ENCODE data around the gene UBXN6.

Gene UBXN6

DNA sequence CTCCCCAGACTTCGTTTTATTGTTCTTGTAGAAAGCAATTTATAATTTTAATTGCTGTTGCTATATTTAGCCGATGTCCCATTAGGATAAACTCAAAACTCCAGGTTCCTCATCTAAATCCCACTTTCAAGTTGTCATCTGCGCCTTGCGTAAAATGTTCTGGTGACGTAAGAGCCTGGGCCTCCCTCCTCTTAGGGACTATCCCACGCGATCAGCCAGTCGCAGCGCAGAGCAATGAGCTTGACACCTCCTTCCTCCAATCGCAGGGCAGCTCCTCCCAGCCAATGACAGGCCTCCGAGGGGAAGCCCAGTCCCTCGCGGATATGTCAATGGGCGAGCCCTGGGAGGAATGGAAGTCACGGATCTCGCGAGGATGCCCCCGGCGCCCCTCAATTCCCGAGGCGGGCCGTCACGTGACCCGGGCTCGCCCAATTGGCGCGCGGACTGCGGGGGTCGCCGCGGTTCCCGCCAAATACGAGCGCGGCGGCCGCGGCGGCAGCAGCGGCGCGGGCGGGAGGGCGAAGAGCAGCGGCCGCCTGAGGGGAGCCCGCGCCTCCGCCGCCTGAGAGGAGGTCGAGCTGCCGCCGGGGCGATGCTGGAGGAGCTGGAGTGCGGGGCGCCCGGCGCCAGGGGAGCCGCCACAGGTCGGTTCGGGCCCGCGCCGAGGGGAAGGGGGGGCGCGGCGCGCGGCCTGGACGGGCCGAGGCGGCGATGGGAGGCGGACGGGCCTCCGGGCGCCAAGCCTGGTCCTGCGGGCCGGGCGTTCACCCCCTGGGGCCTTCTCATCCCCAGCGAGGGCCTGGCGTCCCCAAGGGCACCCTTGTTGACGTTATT is 55.2 kb downstream of the UBXN6 start, which contains the start of gene CHAF1A:
Gene CHAF1A, plus strand, starts transcription at position 470 of the 834 bp plus-strand sequence. Its CDS starts 123 bp downstream, at position 593.
- peak; percentile 100 for DNase-seq

- no peak for DNase-seq
Measured at GRCh38 chr19:4401769-4402170, 55.8 kb downstream of the UBXN6 start.

DNA sequence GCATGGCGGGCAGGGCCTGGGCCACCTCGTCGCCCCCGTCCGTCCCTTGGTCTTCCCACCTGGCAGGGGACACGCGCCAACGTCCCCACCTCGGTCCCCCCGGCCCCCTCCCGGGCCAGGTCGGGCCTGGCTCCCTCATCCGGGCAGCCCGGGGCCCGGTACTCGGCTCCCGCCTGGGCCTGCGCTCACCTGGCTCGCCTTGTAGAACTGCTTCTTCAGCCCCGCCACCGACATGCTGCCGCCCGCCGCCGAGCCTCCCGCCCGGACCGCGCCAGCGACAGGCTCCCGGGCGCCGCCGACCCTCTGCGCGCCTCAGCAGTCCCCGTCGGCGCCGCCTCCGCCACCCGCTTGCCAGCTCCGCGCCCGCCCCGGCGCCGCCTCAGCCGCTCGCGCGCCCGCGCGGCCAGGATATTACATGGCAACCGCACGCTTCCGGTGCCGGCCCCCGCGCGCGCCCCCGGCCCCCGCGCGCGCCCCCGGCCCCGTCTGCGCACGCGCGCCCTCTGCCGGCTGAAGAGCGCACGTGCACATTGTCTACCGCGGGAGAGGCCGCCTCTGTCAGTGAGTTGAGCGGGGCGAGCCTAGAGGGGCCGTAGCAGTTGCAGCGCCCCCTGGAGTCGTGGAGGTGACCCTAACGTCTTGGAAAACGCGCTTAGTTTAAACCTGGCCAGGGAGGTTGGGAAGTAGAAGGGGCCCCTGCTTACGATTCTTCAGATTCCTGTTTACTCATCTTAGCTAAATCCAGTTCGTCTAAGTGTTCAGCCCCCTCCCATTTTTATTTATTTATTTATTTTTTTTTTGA is 57.3 kb downstream of the UBXN6 start, which contains the start of gene SH3GL1:
Gene SH3GL1, minus strand, starts transcription at position 413 of the 802 bp plus-strand sequence. Its CDS starts 179 bp downstream, at position 234.
- peak; percentile 85 for DNase-seq

DNA sequence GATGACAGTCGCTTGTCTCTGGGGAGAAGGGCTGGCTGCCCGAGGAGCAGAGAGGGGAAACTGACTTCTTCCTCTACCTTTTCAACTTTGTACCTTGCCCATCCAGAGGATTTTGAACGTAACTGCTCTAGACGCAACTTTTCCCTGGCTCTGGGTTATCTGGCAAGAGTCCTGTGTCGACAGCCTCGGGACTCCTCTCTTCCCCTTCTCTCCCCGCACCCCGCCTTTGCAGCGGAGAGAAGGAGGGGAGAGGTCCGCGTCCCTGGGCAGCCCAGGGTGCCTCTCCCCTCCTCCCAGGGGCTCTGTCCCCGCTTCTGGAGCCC is 57.8 kb downstream of the UBXN6 start:
- no peak for DNase-seq

DNA sequence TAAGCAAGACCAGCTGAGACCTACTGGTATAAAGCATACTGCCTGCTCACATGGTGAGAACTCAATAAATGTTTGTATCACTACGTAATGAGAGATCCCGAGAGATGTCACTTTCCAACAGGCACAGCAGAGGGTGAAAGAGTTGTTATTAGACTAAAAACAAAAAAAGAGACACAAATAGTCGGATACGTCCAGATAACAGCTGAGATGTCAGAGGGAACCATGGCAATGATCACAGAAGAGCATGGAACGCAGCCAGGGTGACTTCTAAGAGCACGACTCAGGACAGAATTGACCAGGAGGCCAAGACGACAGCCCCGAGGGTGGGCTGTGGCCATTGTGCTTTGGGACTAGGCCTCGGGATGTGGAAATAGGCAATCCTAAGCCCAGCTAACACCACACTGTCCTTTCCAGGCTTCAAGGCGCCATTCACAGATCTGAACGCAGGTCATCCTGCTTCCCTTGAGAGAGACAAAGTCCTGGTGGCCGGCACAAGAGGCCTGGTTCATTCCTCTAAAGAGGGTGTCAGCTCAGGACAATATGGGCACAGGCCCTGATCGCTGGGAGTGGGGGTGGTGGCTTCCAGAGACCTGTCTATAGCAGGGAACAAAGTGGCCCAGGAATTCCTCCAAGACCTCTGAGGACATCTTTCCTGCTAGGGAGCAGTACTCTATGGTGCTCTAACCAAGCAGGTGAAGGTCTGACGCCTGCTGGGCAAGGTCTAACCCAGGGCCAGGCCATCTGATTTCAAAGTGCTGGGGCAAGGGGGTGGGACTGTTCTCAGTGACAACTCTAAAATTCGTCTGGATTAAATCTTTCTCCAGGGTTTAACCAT is 60.4 kb downstream of the UBXN6 start:
- no peak for DNase-seq
